ENCODE measurements around the gene PTPRM.

The PTPRM gene

GRCh38 chr18:7902399-7902839, 335.3 kb downstream of the PTPRM start:
- no peak for DNase-seq

GRCh38 chr18:7904529-7904928, 337.4 kb downstream of the PTPRM start:
- no peak for DNase-seq

- DNase-seq: no peak
Observed at GRCh38 chr18:7908681-7909299, 341.7 kb downstream of the PTPRM start.

- no peak for DNase-seq
Observed at GRCh38 chr18:7914834-7915670, 347.9 kb downstream of the PTPRM start.

GRCh38 chr18:7918701-7919100, 351.6 kb downstream of the PTPRM start:
- DNase-seq: no peak

- DNase-seq: no peak
Observed at GRCh38 chr18:7919565-7919964, 352.4 kb downstream of the PTPRM start.

- DNase-seq: no peak
Observed at GRCh38 chr18:7921938-7922587, 354.9 kb downstream of the PTPRM start.

GRCh38 chr18:7923105-7923504, 356.0 kb downstream of the PTPRM start:
- DNase-seq: no peak

GRCh38 chr18:7924616-7925015, 357.5 kb downstream of the PTPRM start:
- no peak for DNase-seq

- no peak for DNase-seq
Observed at GRCh38 chr18:7926526-7926925, 359.4 kb downstream of the PTPRM start.

- no peak for DNase-seq
Observed at GRCh38 chr18:7927119-7927518, 360.0 kb downstream of the PTPRM start.

- DNase-seq: no peak
Observed at GRCh38 chr18:7931763-7932162, 364.6 kb downstream of the PTPRM start.

GRCh38 chr18:7937268-7937667, 370.2 kb downstream of the PTPRM start:
- DNase-seq: no peak

GRCh38 chr18:7939521-7939920, 372.4 kb downstream of the PTPRM start:
- no peak for DNase-seq

GRCh38 chr18:7940379-7940778, 373.3 kb downstream of the PTPRM start:
- no peak for DNase-seq

GRCh38 chr18:7940971-7941370, 373.9 kb downstream of the PTPRM start:
- DNase-seq: no peak

- DNase-seq: no peak
Observed at GRCh38 chr18:7941533-7941932, 374.4 kb downstream of the PTPRM start.

- DNase-seq: no peak
Observed at GRCh38 chr18:7945882-7946281, 378.8 kb downstream of the PTPRM start.

- no peak for DNase-seq
Observed at GRCh38 chr18:7946734-7947377, 379.7 kb downstream of the PTPRM start.

GRCh38 chr18:7950380-7951136, 383.4 kb downstream of the PTPRM start:
- no peak for DNase-seq

- DNase-seq: no peak
Observed at GRCh38 chr18:7953095-7953958, 386.2 kb downstream of the PTPRM start.

- DNase-seq: no peak
Observed at GRCh38 chr18:7954238-7954637, 387.1 kb downstream of the PTPRM start.
